GM18951 (cell line): ENCODE data around the gene SLC6A9.

ENCODE experiments used
- POLR2A ChIP-seq: IDR thresholded peaks from 4 replicates; pipeline ENCODE4 v1.6.1; 2011; ENCODE audit warnings: mild to moderate bottlenecking; ENCODE audit not compliant: insufficient read length, insufficient read depth; ENCODE audit errors: extremely low read depth
- in situ Hi-C: fragments of 300-500 bp; cut with MboI; formaldehyde crosslinking; loops from one replicate; pipeline ENCODE4 v1.12.0; 2022; ENCODE audit warnings: low sequenced_read_pairs, mixed read lengths, inconsistent platforms; ENCODE audit not compliant: unreplicated experiment

Gene SLC6A9

GRCh38 chr1:43979261-43979527 is 52.1 kb downstream of the SLC6A9 start:
- in situ Hi-C loops = no loop called here
- no peak for TF ChIP-seq POLR2A

GRCh38 chr1:43978551-43979260 is 52.6 kb downstream of the SLC6A9 start, which contains the start of gene B4GALT2:
Gene B4GALT2, plus strand, starts transcription at chr1:43979210. Its CDS starts 1,951 bp downstream, at chr1:43981161.
- in situ Hi-C loops = no loop called here

GRCh38 chr1:43978264-43978550 is 53.1 kb downstream of the SLC6A9 start:
- no peak for TF ChIP-seq POLR2A
- in situ Hi-C loops = no loop called here

More at GRCh38 chr1:43978551-43979260, 52.6 kb downstream of the SLC6A9 start, which contains the start of gene B4GALT2:
- TF ChIP-seq POLR2A = peak; percentile 46

GRCh38 chr1:43977376-43978263 is 53.6 kb downstream of the SLC6A9 start:
- in situ Hi-C loops = no loop called here
- no peak for TF ChIP-seq POLR2A

- no peak for TF ChIP-seq POLR2A
- in situ Hi-C loops = no loop called here
Measured at GRCh38 chr1:43976890-43977289, 54.4 kb downstream of the SLC6A9 start.

GRCh38 chr1:43976045-43976444 is 55.2 kb downstream of the SLC6A9 start:
- TF ChIP-seq POLR2A = no peak
- in situ Hi-C loops = no loop called here

- in situ Hi-C loops = no loop called here
Measured at GRCh38 chr1:43975249-43975961, 55.9 kb downstream of the SLC6A9 start.

GRCh38 chr1:43974443-43975248 is 56.6 kb downstream of the SLC6A9 start, which contains the start of gene ATP6V0B:
Gene ATP6V0B, plus strand, starts transcription at chr1:43974960. Its CDS starts 81 bp downstream, at chr1:43975041.
- in situ Hi-C loops = no loop called here
- TF ChIP-seq POLR2A = peak; percentile 83

More at GRCh38 chr1:43975249-43975961, 55.9 kb downstream of the SLC6A9 start:
- no peak for TF ChIP-seq POLR2A

GRCh38 chr1:43973981-43974442 is 57.2 kb downstream of the SLC6A9 start:
- no peak for TF ChIP-seq POLR2A

GRCh38 chr1:43971336-43971980 is 59.8 kb downstream of the SLC6A9 start:
- TF ChIP-seq POLR2A = no peak

More at GRCh38 chr1:43973981-43974442, 57.2 kb downstream of the SLC6A9 start:
- in situ Hi-C loops = no loop called here

GRCh38 chr1:43970911-43971310 is 60.4 kb downstream of the SLC6A9 start:
- no peak for TF ChIP-seq POLR2A
- in situ Hi-C loops = no loop called here

More at GRCh38 chr1:43971336-43971980, 59.8 kb downstream of the SLC6A9 start:
- in situ Hi-C loops = no loop called here

GRCh38 chr1:43970502-43970901 is 60.8 kb downstream of the SLC6A9 start:
- no peak for TF ChIP-seq POLR2A
- in situ Hi-C loops = no loop called here

GRCh38 chr1:43969746-43970466 is 61.4 kb downstream of the SLC6A9 start, which contains the start of gene DPH2:
Gene DPH2, plus strand, starts transcription at chr1:43970010. Its CDS starts 166 bp downstream, at chr1:43970176.
- peak; percentile 62 for TF ChIP-seq POLR2A
- in situ Hi-C loops = no loop called here
